Keratinocyte (primary cell): Measurements from ENCODE around the gene CBX7.

Experiments
- EZH2 ChIP-seq: IDR thresholded peaks from one replicate; pipeline ENCODE4 v1.6.1; 2012; ENCODE audit warnings: inconsistent platforms, mild to moderate bottlenecking, low read length, moderate library complexity
- TF ChIP-seq, protein P1 (sequence below), 3 experiments: IDR thresholded peaks in 1 of 3; conservative IDR thresholded peaks in 1 of 3; optimal IDR thresholded peaks in 1 of 3; 2 replicates in 2 of 3; 3 replicates in 1 of 3; pipeline versions ENCODE3 to v1.5.1; 2011; ENCODE audit warnings: low read length in 3 of 3, mild to moderate bottlenecking in 3 of 3, moderate library complexity in 2 of 3, control low read depth in 1 of 3, inconsistent platforms in 1 of 3; ENCODE audit not compliant: insufficient read depth in 2 of 3; ENCODE audit errors: extremely low read depth in 1 of 3

DNA sequence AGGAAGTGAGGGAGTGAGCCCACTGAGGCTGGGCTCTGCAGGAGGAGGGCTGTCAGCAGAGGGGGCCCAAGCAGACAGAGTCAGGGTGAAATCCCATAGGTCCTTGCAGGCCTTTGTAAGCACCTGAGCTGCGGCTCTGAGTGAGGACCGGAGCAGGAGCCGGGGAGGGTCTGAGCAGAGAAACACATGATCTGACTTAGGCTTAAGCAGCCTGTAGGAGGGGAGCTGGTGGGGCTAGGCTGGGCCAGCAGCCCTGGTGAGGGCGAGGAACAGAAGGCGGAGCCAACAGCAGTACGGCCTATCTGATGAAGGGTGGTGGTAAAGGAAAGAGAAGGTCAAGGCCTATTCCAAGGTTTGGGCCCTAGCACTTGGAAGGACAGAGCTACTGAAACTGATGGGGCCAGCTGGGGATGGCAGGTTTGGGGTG, 26.9 kb upstream of the CBX7 start:
- TF ChIP-seq, protein P1, sequence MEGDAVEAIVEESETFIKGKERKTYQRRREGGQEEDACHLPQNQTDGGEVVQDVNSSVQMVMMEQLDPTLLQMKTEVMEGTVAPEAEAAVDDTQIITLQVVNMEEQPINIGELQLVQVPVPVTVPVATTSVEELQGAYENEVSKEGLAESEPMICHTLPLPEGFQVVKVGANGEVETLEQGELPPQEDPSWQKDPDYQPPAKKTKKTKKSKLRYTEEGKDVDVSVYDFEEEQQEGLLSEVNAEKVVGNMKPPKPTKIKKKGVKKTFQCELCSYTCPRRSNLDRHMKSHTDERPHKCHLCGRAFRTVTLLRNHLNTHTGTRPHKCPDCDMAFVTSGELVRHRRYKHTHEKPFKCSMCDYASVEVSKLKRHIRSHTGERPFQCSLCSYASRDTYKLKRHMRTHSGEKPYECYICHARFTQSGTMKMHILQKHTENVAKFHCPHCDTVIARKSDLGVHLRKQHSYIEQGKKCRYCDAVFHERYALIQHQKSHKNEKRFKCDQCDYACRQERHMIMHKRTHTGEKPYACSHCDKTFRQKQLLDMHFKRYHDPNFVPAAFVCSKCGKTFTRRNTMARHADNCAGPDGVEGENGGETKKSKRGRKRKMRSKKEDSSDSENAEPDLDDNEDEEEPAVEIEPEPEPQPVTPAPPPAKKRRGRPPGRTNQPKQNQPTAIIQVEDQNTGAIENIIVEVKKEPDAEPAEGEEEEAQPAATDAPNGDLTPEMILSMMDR (optimal IDR thresholded peaks at IDR 0.05 in 1 of 3, IDR thresholded peaks at IDR 0.05 in 1 of 3, conservative IDR thresholded peaks at IDR 0.05 in 1 of 3; ENCODE audit: extremely low read depth in 1 of 3, insufficient read depth in 2 of 3, low read length in 3 of 3): no peak
- no peak for TF ChIP-seq EZH2
